ENCODE measurements around the gene DGKD. TPM values are rescaled to one million over a fixed set of nuclear protein-coding genes. Genes with fewer than 3 reads are reported as not detected.

The DGKD gene
- total and polyA plus RNA-seq, 7 experiments from 2014 or later: 25.8 to 252 (median 206) TPM

DNA sequence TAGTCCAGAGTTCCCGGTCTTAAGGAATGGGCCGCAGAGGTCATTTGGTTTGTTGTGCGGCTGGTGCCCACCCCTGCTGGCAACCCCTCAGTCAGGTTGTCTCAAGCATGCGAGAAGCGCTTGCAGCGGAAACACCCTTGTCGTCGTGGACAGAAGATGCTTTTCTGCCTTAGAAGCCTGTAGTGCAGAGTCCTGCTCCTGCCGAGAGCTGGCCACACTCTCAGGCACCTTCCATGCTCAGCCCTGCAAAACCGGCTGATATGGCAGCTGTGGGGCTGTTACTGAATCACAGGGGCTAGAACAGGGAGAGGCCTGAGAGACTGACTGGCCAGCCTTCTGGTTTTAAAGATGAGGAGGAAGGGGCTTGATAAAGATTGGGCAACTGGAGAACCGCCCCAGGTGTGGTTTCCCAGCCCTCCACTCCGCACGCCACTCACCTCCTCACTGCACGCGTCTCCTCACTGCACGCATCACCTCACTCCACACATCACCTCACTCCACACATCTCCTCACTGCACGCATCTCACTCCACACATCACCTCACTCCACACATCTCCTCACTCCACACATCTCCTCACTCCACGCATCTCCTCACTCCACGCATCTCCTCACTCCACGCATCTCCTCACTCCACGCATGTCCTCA is 108.7 kb downstream of the DGKD start:
- Histone ChIP-seq H3K9me3 (ENCODE audit: control insufficient read depth in 2 of 3, low read length in 3 of 3) (no peaks in the 10 kb centered on the region), H3K4me1 (ENCODE audit: control insufficient read depth in 2 of 2, insufficient read depth in 2 of 2, low read length in 2 of 2) (no peaks in the 10 kb centered on the region), H3K27ac (ENCODE audit: low read depth, low read length) (no peak overlapping the region), H3K27me3 (ENCODE audit: control insufficient read depth in 2 of 2, insufficient read depth in 2 of 2, low read length in 2 of 2) (no peaks in the 10 kb centered on the region), H3K4me3 (ENCODE audit: low read length) (no peak overlapping the region), H3K36me3 (ENCODE audit: control insufficient read depth in 2 of 3, insufficient read depth in 3 of 3, low read length in 3 of 3) (peaks cover under 1 to 95% (median 24%) of the 10 kb centered on the region in 3 experiments)
- Mint-ChIP-seq H3K9me3 (no peaks in the 10 kb centered on the region), H3K27ac (no peak overlapping the region), H3K27me3 (no peaks in the 10 kb centered on the region), H3K36me3 (peaks cover 9 to 75% (median 29%) of the 10 kb centered on the region in 5 donors), H3K4me1 (no peaks in the 10 kb centered on the region), H3K4me3 (no peak overlapping the region)
- no peak for ATAC-seq
- DNase-seq: no peak
- POLR2A ChIA-PET: interaction anchor here (0.9 kb wide), 1 partner anchor 58 kb away, joined by 3 read pairs; no protein-coding TSS in a partner anchor
- intact Hi-C loops (cut with micrococcal nuclease): no loop called here
- CTCF ChIA-PET: no interaction called here

DNA sequence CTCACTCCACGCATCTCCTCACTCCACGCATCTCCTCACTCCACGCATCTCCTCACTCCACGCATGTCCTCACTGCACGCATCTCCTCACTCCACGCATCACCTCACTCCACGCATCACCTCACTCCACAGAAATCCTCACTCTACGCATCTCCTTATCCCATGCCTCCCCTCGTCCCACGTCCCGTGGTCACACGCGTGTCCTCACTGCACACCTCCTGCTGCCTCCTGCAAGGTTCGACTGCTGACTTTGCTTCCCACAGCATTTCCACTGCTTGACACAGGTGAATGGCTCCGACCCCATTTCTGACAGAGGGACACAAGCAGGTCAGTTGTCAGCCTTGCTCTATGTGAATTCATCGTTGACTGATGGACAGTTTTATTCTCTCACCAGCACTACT is 109.3 kb downstream of the DGKD start:
- H3K9me3 Mint-ChIP-seq: no peaks in the 10 kb centered on the region
- CTCF ChIA-PET: no interaction called here
- DNase-seq (no peak), ATAC-seq (no peak)
- Histone ChIP-seq H3K27me3 (ENCODE audit: control insufficient read depth in 2 of 2, insufficient read depth in 2 of 2, low read length in 2 of 2) (no peaks in the 10 kb centered on the region), H3K4me3 (ENCODE audit: low read length) (no peak overlapping the region), H3K4me1 (ENCODE audit: control insufficient read depth in 2 of 2, insufficient read depth in 2 of 2, low read length in 2 of 2) (no peaks in the 10 kb centered on the region), H3K9me3 (ENCODE audit: control insufficient read depth in 2 of 3, low read length in 3 of 3) (no peaks in the 10 kb centered on the region), H3K27ac (ENCODE audit: low read depth, low read length) (no peak overlapping the region), H3K36me3 (ENCODE audit: control insufficient read depth in 2 of 3, insufficient read depth in 3 of 3, low read length in 3 of 3) (peaks cover 3 to 95% (median 25%) of the 10 kb centered on the region in 3 experiments)
- no peaks in the 10 kb centered on the region for H3K4me1 Mint-ChIP-seq
- H3K27me3 Mint-ChIP-seq: no peaks in the 10 kb centered on the region
- intact Hi-C loops (cut with micrococcal nuclease): no loop called here
- H3K4me3 Mint-ChIP-seq: no peak overlapping the region
- peaks cover 14 to 79% (median 29%) of the 10 kb centered on the region in 5 donors for H3K36me3 Mint-ChIP-seq
- H3K27ac Mint-ChIP-seq: no peak overlapping the region
- POLR2A ChIA-PET: no interaction called here

DNA sequence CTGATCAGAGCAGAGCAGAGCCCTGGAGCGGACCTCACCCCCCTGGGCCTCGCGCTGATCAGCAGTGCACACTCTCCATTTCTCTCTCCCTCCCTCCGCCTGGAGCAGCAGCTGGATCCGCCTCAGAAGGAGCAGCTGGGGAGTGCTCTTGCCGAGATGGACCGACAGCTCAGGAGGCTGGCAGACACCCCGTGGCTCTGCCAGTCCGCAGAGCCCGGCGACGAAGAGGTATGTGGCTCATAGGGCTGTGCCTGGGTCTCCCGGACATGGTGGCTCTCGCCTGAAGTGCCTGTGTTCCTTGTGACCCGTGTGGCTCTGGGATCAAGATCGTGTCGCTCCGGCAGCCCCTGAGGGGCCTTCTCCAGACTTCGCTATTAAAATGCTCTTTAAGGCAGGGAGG is 109.8 kb downstream of the DGKD start:
- intact Hi-C loops (cut with micrococcal nuclease): no loop called here
- H3K27me3 Mint-ChIP-seq: no peaks in the 10 kb centered on the region
- POLR2A ChIA-PET: no interaction called here
- H3K9me3 Mint-ChIP-seq: no peaks in the 10 kb centered on the region
- no peak overlapping the region for H3K27ac Mint-ChIP-seq
- H3K4me3 Mint-ChIP-seq: no peak overlapping the region
- H3K27ac ChIP-seq (ENCODE audit: low read depth, low read length): no peak overlapping the region
- peaks cover 15 to 78% (median 31%) of the 10 kb centered on the region in 5 donors for H3K36me3 Mint-ChIP-seq
- no peaks in the 10 kb centered on the region for H3K9me3 ChIP-seq (ENCODE audit: control insufficient read depth in 2 of 3, low read length in 3 of 3)
- H3K4me1 Mint-ChIP-seq: no peaks in the 10 kb centered on the region
- CTCF ChIA-PET: no interaction called here
- no peak overlapping the region for H3K4me3 ChIP-seq (ENCODE audit: low read length)
- H3K36me3 ChIP-seq (ENCODE audit: control insufficient read depth in 2 of 3, insufficient read depth in 3 of 3, low read length in 3 of 3): peaks cover 7 to 95% (median 29%) of the 10 kb centered on the region in 3 experiments
- no peaks in the 10 kb centered on the region for H3K4me1 ChIP-seq (ENCODE audit: control insufficient read depth in 2 of 2, insufficient read depth in 2 of 2, low read length in 2 of 2)
- ATAC-seq (no peak), DNase-seq (no peak)
- no peaks in the 10 kb centered on the region for H3K27me3 ChIP-seq (ENCODE audit: control insufficient read depth in 2 of 2, insufficient read depth in 2 of 2, low read length in 2 of 2)

DNA sequence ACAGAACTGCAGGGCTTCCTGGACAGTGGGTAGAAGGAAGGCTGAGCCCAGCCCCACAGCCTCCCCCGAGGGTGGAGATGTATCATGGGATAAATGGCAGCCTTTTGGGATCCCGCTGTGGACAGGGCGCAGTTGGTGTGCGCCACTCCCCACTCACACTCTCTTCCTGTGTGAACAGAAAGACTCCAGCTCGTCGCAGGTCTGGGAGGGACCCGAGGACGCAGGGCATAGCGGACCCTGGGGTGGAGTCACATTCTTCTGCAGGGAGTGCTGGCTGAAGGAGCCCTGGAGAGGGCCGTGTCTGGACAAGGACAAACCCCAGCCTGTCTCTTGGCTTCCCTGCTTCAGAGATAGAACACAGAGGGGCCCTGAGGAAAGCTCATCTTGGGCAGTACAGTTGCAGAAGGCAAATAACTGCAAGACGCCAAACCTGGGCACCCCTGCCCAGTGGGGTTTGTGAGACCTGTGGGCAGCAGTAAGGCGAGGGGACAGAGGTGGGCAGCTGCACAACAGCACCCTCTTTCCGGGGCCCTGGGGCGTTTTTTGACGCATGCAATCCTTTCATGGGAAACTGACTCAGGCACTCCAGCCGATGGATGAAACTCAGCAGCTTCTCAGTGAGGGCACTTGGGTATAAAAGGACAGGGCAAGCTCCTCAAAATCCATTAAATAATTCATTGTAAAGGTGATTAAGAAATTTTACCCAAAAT is 110.4 kb downstream of the DGKD start:
- ChIA-PET CTCF (no interaction called here), POLR2A (no interaction called here)
- peaks cover 8 to 95% (median 30%) of the 10 kb centered on the region in 3 experiments for H3K36me3 ChIP-seq (ENCODE audit: control insufficient read depth in 2 of 3, insufficient read depth in 3 of 3, low read length in 3 of 3)
- no peaks in the 10 kb centered on the region for H3K27me3 ChIP-seq (ENCODE audit: control insufficient read depth in 2 of 2, insufficient read depth in 2 of 2, low read length in 2 of 2)
- no peaks in the 10 kb centered on the region for H3K27me3 Mint-ChIP-seq
- no peak overlapping the region for H3K4me3 ChIP-seq (ENCODE audit: low read length)
- DNase-seq: no peak
- H3K36me3 Mint-ChIP-seq: peaks cover 16 to 78% (median 36%) of the 10 kb centered on the region in 5 donors
- no peaks in the 10 kb centered on the region for H3K4me1 Mint-ChIP-seq
- no peaks in the 10 kb centered on the region for H3K4me1 ChIP-seq (ENCODE audit: control insufficient read depth in 2 of 2, insufficient read depth in 2 of 2, low read length in 2 of 2)
- no peak for ATAC-seq
- H3K9me3 ChIP-seq (ENCODE audit: control insufficient read depth in 2 of 3, low read length in 3 of 3): no peaks in the 10 kb centered on the region
- no peak overlapping the region for H3K27ac Mint-ChIP-seq
- no peak overlapping the region for H3K4me3 Mint-ChIP-seq
- H3K9me3 Mint-ChIP-seq: no peaks in the 10 kb centered on the region
- intact Hi-C loops (cut with micrococcal nuclease): no loop called here
- no peak overlapping the region for H3K27ac ChIP-seq (ENCODE audit: low read depth, low read length)

DNA sequence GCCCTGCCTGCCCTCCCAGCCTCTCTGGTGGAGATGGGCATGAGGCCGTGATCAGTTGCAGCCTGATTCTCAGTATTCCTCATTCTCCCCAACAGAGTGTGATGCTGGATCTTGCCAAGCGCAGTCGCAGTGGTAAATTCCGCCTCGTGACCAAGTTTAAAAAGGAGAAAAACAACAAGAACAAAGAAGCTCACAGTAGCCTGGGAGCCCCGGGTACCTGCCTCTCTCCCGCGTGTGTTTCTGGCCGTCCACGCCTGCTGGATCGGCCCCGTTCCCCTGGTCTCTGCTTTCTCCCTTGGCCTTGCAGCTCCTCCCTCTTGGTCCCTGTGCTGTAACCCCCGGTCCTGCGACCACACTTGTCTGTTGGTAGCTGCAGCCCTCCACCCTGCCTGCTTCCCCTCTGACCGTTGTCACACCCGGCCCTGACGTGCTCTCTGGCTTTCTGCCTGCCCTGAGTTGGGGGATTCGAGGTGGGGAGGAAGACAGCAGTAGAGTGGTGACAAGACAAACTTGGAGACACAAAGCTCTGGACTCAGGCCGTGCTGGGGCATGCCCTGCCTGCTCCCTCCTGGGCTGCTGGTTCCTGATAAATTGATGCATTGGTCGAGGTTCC is 112.8 kb downstream of the DGKD start:
- intact Hi-C loops (cut with micrococcal nuclease): no loop called here
- ChIA-PET CTCF (no interaction called here), POLR2A (no interaction called here)
- Mint-ChIP-seq H3K36me3 (peaks cover 16 to 87% (median 43%) of the 10 kb centered on the region in 5 donors), H3K4me1 (no peaks in the 10 kb centered on the region), H3K9me3 (no peaks in the 10 kb centered on the region), H3K27me3 (no peaks in the 10 kb centered on the region), H3K4me3 (no peak overlapping the region), H3K27ac (peak overlapping the region in 2 of 9 donors; percentile 43 to 48)
- H3K4me3 ChIP-seq (ENCODE audit: low read length): no peak overlapping the region
- DNase-seq (no peak), ATAC-seq (no peak)
- no peaks in the 10 kb centered on the region for H3K4me1 ChIP-seq (ENCODE audit: control insufficient read depth in 2 of 2, insufficient read depth in 2 of 2, low read length in 2 of 2)
- H3K36me3 ChIP-seq (ENCODE audit: control insufficient read depth in 2 of 3, insufficient read depth in 3 of 3, low read length in 3 of 3): peaks cover 8 to 96% (median 21%) of the 10 kb centered on the region in 3 experiments
- H3K27ac ChIP-seq (ENCODE audit: low read depth, low read length): no peak overlapping the region
- H3K27me3 ChIP-seq (ENCODE audit: control insufficient read depth in 2 of 2, insufficient read depth in 2 of 2, low read length in 2 of 2): no peaks in the 10 kb centered on the region
- no peaks in the 10 kb centered on the region for H3K9me3 ChIP-seq (ENCODE audit: control insufficient read depth in 2 of 3, low read length in 3 of 3)

DNA sequence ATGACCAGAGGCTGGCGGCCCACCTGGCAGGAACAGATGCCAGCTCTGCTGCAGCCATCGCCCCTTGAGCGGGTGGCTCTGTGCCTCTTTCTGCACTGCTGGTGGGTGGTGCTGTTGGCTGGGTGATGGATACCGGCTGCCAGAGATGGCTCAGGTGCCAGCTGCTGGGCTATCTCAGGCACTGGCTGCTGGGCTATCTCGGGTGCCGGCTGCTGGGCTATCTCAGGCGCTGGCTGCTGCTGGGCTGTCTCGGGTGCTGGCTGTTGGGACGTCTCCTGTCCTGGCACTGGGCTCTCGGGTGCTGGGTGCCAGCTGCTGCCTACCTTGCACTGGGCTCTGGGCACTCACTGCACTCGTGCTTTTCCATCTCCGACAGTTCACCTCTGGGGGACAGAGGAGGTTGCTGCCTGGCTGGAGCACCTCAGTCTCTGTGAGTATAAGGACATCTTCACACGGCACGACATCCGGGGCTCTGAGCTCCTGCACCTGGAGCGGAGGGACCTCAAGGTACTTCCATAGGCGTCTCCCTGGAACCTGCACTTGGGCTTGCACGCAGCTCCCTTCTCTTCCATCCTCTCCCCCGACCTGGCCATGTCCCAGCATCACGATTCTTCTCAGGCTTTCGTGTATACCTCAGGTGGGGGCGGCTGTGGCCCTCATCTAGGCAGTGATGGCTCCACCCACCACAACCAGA is 113.9 kb downstream of the DGKD start:
- Mint-ChIP-seq H3K27me3 (no peaks in the 10 kb centered on the region), H3K4me3 (no peak overlapping the region), H3K9me3 (no peaks in the 10 kb centered on the region), H3K4me1 (no peaks in the 10 kb centered on the region), H3K36me3 (peaks cover 13 to 89% (median 50%) of the 10 kb centered on the region in 5 donors), H3K27ac (peak overlapping the region in 4 of 9 donors; percentile 12 to 77 (median 44))
- H3K27ac ChIP-seq (ENCODE audit: low read depth, low read length): no peak overlapping the region
- POLR2A ChIA-PET: interaction anchor here (0.6 kb wide), 1 partner anchor 20 kb away, joined by 3 read pairs; no protein-coding TSS in a partner anchor
- no peaks in the 10 kb centered on the region for H3K27me3 ChIP-seq (ENCODE audit: control insufficient read depth in 2 of 2, insufficient read depth in 2 of 2, low read length in 2 of 2)
- no peaks in the 10 kb centered on the region for H3K9me3 ChIP-seq (ENCODE audit: control insufficient read depth in 2 of 3, low read length in 3 of 3)
- no peaks in the 10 kb centered on the region for H3K4me1 ChIP-seq (ENCODE audit: control insufficient read depth in 2 of 2, insufficient read depth in 2 of 2, low read length in 2 of 2)
- DNase-seq: no peak
- intact Hi-C loops (cut with micrococcal nuclease): no loop called here
- no peak for ATAC-seq
- no peak overlapping the region for H3K4me3 ChIP-seq (ENCODE audit: low read length)
- H3K36me3 ChIP-seq (ENCODE audit: control insufficient read depth in 2 of 3, insufficient read depth in 3 of 3, low read length in 3 of 3): peaks cover 8 to 96% (median 12%) of the 10 kb centered on the region in 3 experiments
- CTCF ChIA-PET: no interaction called here

All from naive thymus-derived CD4-positive, alpha-beta T cell (primary cell).